ENCODE results near the gene AGFG1.

Gene AGFG1

DNA sequence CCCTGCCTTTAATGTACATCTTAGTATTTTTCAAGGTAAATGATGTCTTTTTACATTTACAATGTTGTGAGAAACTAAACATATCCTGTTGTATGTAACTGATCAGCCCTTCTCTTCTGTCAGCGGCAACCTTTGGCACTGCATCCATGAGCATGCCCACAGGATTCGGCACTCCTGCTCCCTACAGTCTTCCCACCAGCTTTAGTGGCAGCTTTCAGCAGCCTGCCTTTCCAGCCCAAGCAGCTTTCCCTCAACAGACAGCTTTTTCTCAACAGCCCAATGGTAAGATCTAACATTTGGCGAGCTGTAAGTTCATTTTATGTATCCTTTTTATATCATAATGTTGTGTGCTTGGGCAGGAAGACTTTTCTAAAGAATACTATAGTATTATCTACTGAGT, 79.9 kb downstream of the AGFG1 start:
- no peak overlapping the region for H3K27ac ChIP-seq
- H3K36me3 ChIP-seq (ENCODE audit: insufficient read depth, low read length), result peaks cover 46% of the 10 kb centered on the region
- no peak overlapping the region for H3K9ac ChIP-seq (ENCODE audit: insufficient read length)
- H3K4me3 ChIP-seq, result no peak overlapping the region
- no peak for DNase-seq (ENCODE audit: low read depth, low spot score)
- TF ChIP-seq EZH2 (IDR thresholded peaks at IDR 0.05), result no peak
- no peak for TF ChIP-seq FOXP2 (optimal IDR thresholded peaks at IDR 0.05; ENCODE audit: control extremely low read depth, extremely low read length, insufficient read depth)
- TF ChIP-seq POLR2AphosphoS5 (IDR thresholded peaks at IDR 0.05; ENCODE audit: borderline replicate concordance, low read depth, low read length), result no peak
- no peaks in the 10 kb centered on the region for H3K9me3 ChIP-seq (ENCODE audit: low read depth, low read length)

DNA sequence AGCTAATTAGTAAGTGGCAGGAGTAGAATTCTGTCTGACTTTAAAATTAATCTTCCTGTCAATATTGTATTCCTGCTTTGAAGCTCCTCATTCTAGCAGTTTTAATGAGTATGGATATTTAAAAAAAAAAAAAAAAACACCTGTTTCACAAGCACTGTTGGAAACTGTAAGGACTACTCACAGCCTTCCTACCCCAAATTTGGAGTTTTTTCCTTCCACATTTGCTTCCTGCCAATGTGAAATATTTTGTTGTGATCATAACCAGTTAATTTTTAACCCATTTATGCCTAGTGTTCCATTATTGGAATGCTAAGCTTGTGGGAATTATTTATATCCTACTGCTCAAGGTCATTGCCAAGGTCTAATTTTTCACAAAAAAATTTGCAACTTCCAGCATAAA, 90.6 kb downstream of the AGFG1 start:
- Histone ChIP-seq H3K9me3 (ENCODE audit: low read depth, low read length) (no peaks in the 10 kb centered on the region), H3K9ac (ENCODE audit: insufficient read length) (no peak overlapping the region), H3K36me3 (ENCODE audit: insufficient read depth, low read length) (no peaks in the 10 kb centered on the region; the same call in 1 of the 2 replicates), H3K4me3 (no peak overlapping the region), H3K27ac (no peak overlapping the region)
- TF ChIP-seq EZH2 (IDR thresholded peaks at IDR 0.05), result no peak
- no peak for TF ChIP-seq FOXP2 (optimal IDR thresholded peaks at IDR 0.05; ENCODE audit: control extremely low read depth, extremely low read length, insufficient read depth)
- no peak for TF ChIP-seq POLR2AphosphoS5 (IDR thresholded peaks at IDR 0.05; ENCODE audit: borderline replicate concordance, low read depth, low read length)
- no peak for DNase-seq (ENCODE audit: low read depth, low spot score)

DNA sequence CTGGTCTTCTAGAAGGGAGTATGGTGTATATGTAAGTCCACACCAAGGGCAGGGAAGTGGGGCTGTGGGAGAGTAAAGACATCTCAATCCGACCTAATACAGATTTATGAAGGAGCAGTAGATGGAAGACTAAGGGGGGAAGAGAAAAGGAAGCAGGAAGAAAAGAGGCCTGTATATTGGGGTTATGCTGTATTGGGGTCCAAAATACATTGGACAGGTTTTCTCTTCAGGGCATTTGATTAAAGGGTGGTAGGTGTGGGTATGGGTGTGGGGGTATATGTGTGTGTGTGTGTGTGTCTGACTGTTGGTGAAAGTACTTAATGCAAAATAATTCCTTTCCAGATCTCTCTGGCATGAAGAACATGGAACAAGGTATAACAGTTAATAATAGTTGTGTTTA, 93.1 kb downstream of the AGFG1 start:
- no peaks in the 10 kb centered on the region; the same call in 1 of the 2 replicates for H3K36me3 ChIP-seq (ENCODE audit: insufficient read depth, low read length)
- H3K9me3 ChIP-seq (ENCODE audit: low read depth, low read length), result no peaks in the 10 kb centered on the region
- H3K9ac ChIP-seq (ENCODE audit: insufficient read length), result no peak overlapping the region
- DNase-seq (ENCODE audit: low read depth, low spot score), result no peak
- no peak for TF ChIP-seq EZH2 (IDR thresholded peaks at IDR 0.05)
- TF ChIP-seq FOXP2 (optimal IDR thresholded peaks at IDR 0.05; ENCODE audit: control extremely low read depth, extremely low read length, insufficient read depth), result no peak
- TF ChIP-seq POLR2AphosphoS5 (IDR thresholded peaks at IDR 0.05; ENCODE audit: borderline replicate concordance, low read depth, low read length), result no peak
- no peak overlapping the region for H3K27ac ChIP-seq
- H3K4me3 ChIP-seq, result no peak overlapping the region

DNA sequence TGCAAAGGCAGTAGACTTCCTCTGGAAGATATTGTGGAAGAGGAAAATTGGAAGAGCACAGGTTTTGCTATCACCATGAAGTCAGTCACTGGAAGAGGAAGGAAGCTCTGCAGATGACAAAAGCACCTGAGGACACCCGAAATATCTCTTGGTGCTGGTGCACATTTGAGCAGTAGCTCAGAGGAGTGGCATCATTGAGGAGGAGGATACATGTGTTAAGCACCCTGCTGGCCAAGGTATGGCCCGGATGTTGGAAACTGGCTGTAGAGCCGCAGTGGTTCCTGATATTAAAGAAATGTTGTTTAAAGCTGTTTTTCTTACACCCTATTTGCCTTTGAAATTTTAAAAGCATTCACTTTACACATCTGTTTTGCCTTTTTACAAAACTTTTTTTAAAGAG, 94.1 kb downstream of the AGFG1 start:
- Histone ChIP-seq H3K9me3 (ENCODE audit: low read depth, low read length) (no peaks in the 10 kb centered on the region), H3K36me3 (ENCODE audit: insufficient read depth, low read length) (no peaks in the 10 kb centered on the region; the same call in 1 of the 2 replicates), H3K4me3 (no peak overlapping the region), H3K27ac (no peak overlapping the region), H3K9ac (ENCODE audit: insufficient read length) (no peak overlapping the region)
- no peak for DNase-seq (ENCODE audit: low read depth, low spot score)
- TF ChIP-seq FOXP2 (optimal IDR thresholded peaks at IDR 0.05; ENCODE audit: control extremely low read depth, extremely low read length, insufficient read depth), result no peak
- TF ChIP-seq EZH2 (IDR thresholded peaks at IDR 0.05), result no peak
- TF ChIP-seq POLR2AphosphoS5 (IDR thresholded peaks at IDR 0.05; ENCODE audit: borderline replicate concordance, low read depth, low read length), result no peak

DNA sequence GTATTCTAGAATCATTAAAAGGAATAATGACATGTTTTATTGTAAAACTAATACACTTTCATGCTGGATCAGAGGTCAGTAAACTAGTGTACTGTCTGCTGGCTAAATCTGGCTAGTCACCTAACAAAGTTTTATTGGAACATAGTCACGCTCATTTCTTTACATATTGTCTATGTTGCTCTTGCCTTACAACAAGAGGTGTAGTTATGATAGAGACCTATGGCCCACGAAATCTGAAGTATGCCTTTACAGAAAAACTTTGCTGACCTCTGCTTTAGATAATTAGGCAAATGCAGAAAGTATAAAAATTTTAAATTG, 96.9 kb downstream of the AGFG1 start:
- H3K9ac ChIP-seq (ENCODE audit: insufficient read length), result no peak overlapping the region
- H3K27ac ChIP-seq, result no peak overlapping the region
- no peaks in the 10 kb centered on the region for H3K9me3 ChIP-seq (ENCODE audit: low read depth, low read length)
- H3K36me3 ChIP-seq (ENCODE audit: insufficient read depth, low read length), result no peaks in the 10 kb centered on the region
- no peak for DNase-seq (ENCODE audit: low read depth, low spot score)
- H3K4me3 ChIP-seq, result no peak overlapping the region
- TF ChIP-seq EZH2 (IDR thresholded peaks at IDR 0.05) (no peak), FOXP2 (optimal IDR thresholded peaks at IDR 0.05; ENCODE audit: control extremely low read depth, extremely low read length, insufficient read depth) (no peak), POLR2AphosphoS5 (IDR thresholded peaks at IDR 0.05; ENCODE audit: borderline replicate concordance, low read depth, low read length) (no peak)

DNA sequence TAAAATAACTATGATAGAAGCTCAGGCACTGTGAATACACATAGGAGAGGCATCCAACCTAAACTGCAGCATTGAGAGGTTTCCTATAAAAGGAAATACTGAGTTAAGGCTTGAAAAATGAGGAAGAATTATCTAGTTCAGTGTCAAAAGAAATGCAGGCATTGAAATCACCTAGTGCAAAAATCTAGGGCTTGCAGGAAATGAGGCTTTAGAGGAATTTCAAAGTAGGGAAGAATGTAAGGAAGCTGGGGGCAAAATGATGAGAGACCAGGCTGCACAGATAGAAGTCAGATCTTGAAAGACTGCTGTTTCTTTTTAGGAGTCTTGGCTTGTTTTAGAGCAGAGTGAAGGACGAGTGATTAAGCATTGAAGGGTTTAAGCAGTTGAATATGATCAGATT, 98.7 kb downstream of the AGFG1 start:
- Histone ChIP-seq H3K27ac (no peak overlapping the region), H3K4me3 (no peak overlapping the region), H3K9me3 (ENCODE audit: low read depth, low read length) (no peaks in the 10 kb centered on the region), H3K36me3 (ENCODE audit: insufficient read depth, low read length) (no peaks in the 10 kb centered on the region), H3K9ac (ENCODE audit: insufficient read length) (no peak overlapping the region)
- TF ChIP-seq FOXP2 (optimal IDR thresholded peaks at IDR 0.05; ENCODE audit: control extremely low read depth, extremely low read length, insufficient read depth), result no peak
- no peak for TF ChIP-seq POLR2AphosphoS5 (IDR thresholded peaks at IDR 0.05; ENCODE audit: borderline replicate concordance, low read depth, low read length)
- TF ChIP-seq EZH2 (IDR thresholded peaks at IDR 0.05), result no peak
- no peak for DNase-seq (ENCODE audit: low read depth, low spot score)

DNA sequence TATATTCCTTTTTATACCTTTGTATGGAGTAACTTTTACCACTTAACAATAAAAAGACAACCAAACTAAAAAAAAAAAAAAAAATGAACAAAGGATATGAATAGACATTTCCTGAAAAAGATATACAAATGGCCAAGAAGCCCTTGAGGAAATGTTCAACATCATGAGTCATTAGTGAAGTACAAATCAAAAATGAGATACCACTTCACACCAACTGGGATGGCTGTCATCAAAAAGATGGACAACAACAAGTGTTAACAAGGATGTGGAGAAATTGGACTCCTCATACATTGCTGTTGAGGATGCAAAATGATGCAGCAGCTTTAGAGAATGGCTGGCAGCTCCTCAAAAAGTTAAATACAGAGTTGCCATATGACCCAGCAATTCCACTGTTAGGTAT, 104.2 kb downstream of the AGFG1 start:
- H3K36me3 ChIP-seq (ENCODE audit: insufficient read depth, low read length), result no peaks in the 10 kb centered on the region
- TF ChIP-seq EZH2 (IDR thresholded peaks at IDR 0.05) (no peak), POLR2AphosphoS5 (IDR thresholded peaks at IDR 0.05; ENCODE audit: borderline replicate concordance, low read depth, low read length) (no peak), FOXP2 (optimal IDR thresholded peaks at IDR 0.05; ENCODE audit: control extremely low read depth, extremely low read length, insufficient read depth) (no peak)
- no peak overlapping the region for H3K4me3 ChIP-seq
- H3K9me3 ChIP-seq (ENCODE audit: low read depth, low read length), result no peaks in the 10 kb centered on the region
- no peak overlapping the region for H3K9ac ChIP-seq (ENCODE audit: insufficient read length)
- DNase-seq (ENCODE audit: low read depth, low spot score), result no peak
- no peak overlapping the region for H3K27ac ChIP-seq

DNA sequence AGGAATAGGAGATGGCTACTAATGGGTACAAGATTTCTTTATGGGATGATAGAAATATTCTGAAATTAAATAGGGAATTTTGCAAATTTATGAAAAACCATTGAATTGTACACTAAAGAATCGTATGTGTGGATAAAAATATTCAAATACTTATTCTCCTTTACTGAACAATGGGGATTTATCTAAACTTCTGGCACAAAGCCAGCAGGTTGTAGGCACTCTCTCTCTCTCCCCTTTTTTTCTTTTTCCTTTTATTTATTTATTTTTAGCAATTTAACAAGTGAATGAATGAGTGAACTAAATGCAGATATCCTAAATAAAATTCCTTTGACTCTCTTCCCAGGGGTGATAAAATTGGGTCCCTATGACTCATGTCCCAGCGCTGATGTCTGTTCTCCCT, 104.9 kb downstream of the AGFG1 start:
- Histone ChIP-seq H3K4me3 (no peak overlapping the region), H3K9ac (ENCODE audit: insufficient read length) (no peak overlapping the region), H3K27ac (no peak overlapping the region), H3K36me3 (ENCODE audit: insufficient read depth, low read length) (no peaks in the 10 kb centered on the region), H3K9me3 (ENCODE audit: low read depth, low read length) (no peaks in the 10 kb centered on the region)
- no peak for TF ChIP-seq POLR2AphosphoS5 (IDR thresholded peaks at IDR 0.05; ENCODE audit: borderline replicate concordance, low read depth, low read length)
- no peak for TF ChIP-seq EZH2 (IDR thresholded peaks at IDR 0.05)
- no peak for TF ChIP-seq FOXP2 (optimal IDR thresholded peaks at IDR 0.05; ENCODE audit: control extremely low read depth, extremely low read length, insufficient read depth)
- DNase-seq (ENCODE audit: low read depth, low spot score), result no peak

DNA sequence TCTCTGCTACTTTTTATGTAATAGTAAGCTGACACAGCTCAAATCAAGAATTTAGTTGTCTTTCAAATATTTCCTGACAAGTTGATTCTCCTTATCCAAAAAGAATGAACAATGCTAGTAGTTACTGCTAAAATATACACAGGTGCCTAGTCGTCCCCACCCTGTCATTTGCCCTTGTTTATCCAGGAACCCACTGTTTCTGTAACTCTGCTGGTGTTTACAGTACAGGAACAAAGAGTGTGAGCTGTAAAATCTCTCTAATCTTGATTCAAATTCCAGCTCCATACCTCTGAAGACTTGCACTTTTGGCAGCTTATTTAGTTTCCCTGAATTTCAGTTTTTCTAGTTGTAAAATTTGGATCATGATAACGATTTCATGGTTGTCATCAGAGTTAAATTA, 105.6 kb downstream of the AGFG1 start:
- Histone ChIP-seq H3K27ac (no peak overlapping the region), H3K9me3 (ENCODE audit: low read depth, low read length) (no peaks in the 10 kb centered on the region), H3K36me3 (ENCODE audit: insufficient read depth, low read length) (no peaks in the 10 kb centered on the region), H3K9ac (ENCODE audit: insufficient read length) (no peak overlapping the region), H3K4me3 (no peak overlapping the region)
- DNase-seq (ENCODE audit: low read depth, low spot score), result no peak
- TF ChIP-seq POLR2AphosphoS5 (IDR thresholded peaks at IDR 0.05; ENCODE audit: borderline replicate concordance, low read depth, low read length), result no peak
- no peak for TF ChIP-seq EZH2 (IDR thresholded peaks at IDR 0.05)
- TF ChIP-seq FOXP2 (optimal IDR thresholded peaks at IDR 0.05; ENCODE audit: control extremely low read depth, extremely low read length, insufficient read depth), result no peak
